Measurements from ENCODE around the gene MMP11.

DNA sequence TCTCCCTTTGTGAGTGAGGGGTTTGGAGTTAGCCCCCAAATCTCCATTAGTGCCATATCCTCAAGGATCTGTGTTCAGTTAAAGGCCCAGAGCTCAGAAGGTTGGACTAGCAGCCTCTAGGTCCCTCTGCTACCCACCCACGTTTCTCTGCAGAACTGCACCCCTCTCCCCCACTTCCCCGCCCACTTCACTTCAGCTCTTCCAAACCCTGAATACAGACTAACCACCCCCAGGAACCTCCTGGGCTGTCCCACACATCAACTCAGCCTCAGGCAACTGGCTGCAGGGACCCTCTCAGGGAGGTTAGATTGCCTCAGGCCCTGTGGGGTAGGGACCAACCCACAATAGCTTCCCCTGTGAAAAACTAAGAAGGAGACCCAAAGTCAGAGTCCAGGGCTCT lies 19.3 kb upstream of the MMP11 start:
- no peak for TF ChIP-seq CTCF (IDR thresholded peaks at IDR 0.05)
- TF ChIP-seq POLR2A (IDR thresholded peaks at IDR 0.05) = no peak
